SW480 (cell line): ENCODE measurements around the gene MAGEB2.
"Not testable (repeated sequence)": the region's sequence is repeated elsewhere in the genome, so short reads cannot be mapped to it uniquely, and the experiment has no call there.

Experiments
- DNase-seq: peaks from one replicate; pipeline ENCODE4 v3.0.0-alpha.2; 2016; ENCODE audit warnings: low spot score

MAGEB2 gene, protein sequence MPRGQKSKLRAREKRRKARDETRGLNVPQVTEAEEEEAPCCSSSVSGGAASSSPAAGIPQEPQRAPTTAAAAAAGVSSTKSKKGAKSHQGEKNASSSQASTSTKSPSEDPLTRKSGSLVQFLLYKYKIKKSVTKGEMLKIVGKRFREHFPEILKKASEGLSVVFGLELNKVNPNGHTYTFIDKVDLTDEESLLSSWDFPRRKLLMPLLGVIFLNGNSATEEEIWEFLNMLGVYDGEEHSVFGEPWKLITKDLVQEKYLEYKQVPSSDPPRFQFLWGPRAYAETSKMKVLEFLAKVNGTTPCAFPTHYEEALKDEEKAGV

DNA sequence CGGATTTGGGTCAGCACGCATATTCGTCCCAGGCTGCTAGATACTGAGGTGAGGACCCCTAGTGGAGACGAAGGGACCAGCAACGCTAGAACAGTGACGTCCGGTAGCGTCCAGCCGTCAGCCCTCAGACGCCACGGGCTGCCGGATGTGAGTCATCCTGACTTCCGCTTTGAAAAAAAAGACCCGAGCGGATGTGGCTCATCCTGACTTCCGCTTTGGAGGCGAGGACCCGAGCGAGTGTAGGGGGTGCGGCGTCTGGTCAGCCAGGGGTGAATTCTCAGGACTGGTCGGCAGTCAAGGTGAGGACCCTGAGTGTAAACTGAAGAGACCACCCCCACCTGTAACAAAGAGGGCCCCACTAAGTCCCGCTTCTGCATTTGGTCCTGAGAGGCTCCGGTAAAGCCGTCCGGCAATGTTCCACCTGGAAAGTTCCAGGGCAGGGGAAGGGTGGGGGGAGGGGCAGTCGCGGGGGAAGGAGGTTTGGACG, at the start of gene MAGEB2:
TSS of gene MAGEB2 (plus strand) at position 207 of the 487 bp plus-strand sequence. CDS start 3,018 bp downstream, outside the sequence.
- DNase-seq = no peak

DNA sequence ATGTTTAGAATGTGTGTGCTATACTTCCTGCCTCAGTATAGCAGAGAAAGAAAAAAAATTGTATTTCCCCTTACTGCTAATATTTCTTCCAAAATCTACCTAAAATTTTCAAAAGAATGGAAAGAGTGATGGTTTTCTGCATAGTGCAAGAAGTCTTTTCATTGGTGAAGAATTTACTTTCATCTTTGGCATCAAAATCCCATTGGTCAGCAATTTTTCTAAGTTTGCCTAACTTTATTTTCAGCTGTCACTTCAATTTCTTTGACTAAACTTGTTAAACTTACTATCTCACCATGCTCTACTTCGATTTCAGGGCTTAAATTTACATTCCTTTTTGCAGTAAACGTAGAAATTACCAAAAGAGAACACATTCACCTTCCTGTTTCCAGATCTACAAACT, 44.5 kb upstream of the MAGEB2 start:
- DNase-seq = no peak

DNA sequence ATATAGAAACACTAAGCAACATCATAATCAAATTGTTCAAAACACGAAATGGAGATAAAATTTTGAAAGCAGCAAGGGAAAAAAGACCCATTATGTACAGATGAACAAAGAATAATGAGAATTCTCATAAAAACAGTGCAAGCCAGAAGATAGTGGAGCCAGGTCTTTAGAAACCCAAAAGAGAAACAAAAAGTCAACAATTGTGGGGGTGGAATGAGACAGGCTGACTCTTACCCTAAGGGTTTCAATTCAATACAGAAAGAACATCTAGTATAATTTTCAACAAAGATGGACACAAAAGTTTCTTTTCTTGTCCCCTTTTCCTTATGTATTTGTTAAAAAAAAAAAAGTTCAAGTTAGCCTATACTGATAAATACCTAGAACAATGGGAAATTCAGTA, 34.0 kb upstream of the MAGEB2 start:
- no peak for DNase-seq

GRCh38 chrX:30183554-30183953, 31.8 kb upstream of the MAGEB2 start:
- DNase-seq = no peak

- no peak for DNase-seq
Observed at GRCh38 chrX:30190426-30190825, 24.9 kb upstream of the MAGEB2 start.

DNA sequence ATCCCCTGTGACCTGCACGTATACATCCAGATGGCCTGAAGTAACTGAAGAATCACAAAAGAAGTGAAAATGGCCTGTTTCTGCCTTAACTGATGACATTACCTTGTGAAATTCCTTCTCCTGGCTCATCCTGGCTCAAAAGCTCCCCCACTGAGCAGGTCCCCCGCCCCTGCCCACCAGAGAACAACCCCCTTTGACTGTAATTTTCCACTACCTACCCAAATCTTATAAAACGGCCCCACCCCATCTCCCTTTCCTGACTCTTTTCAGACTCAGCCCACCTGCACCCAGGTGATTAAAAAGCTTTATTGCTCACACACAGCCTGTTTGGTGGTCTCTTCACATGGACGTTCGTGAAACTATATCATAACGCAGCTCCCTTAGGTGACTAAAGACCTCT, 21.5 kb upstream of the MAGEB2 start:
- not testable (repeated sequence) for DNase-seq

DNA sequence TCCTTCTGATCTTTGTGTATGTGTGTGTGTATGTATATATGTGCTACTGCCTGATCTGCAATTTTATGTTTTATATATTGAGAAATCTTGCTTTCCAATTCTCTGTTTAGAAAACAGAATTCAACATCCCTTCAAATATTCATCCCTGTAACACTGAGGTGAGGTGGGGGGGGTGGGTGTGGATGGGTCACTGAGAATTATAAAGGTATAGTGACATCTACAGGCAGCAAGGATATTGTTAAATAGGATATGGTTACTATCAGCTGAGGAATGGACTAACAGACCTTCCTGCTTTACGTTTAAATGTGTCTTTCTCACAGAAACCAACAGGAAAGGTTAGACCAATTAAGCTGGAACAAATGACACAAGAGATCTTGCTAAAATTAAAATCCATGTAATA, 19.0 kb upstream of the MAGEB2 start:
- DNase-seq = peak; percentile 45

GRCh38 chrX:30212172-30212571, 3.2 kb upstream of the MAGEB2 start:
- DNase-seq = peak; percentile 0

GRCh38 chrX:30217465-30217864, 2.1 kb downstream of the MAGEB2 start:
- DNase-seq = no peak

DNA sequence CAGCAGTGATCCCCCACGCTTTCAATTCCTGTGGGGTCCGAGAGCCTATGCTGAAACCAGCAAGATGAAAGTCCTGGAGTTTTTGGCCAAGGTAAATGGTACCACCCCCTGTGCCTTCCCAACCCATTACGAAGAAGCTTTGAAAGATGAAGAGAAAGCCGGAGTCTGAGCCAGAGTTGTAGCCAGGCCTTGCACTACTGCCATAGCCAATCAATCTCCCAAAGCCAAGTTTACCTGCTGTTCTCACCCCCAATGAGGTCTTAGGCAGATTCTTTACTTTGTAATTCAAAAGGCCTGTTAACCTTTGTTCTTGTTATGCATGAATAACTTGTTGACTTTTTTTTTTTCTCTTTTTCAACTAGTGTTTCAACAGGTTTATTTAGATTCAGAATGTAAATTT, 4.0 kb downstream of the MAGEB2 start:
- DNase-seq = no peak

GRCh38 chrX:30220661-30221060, 5.3 kb downstream of the MAGEB2 start:
- DNase-seq = no peak

GRCh38 chrX:30224536-30224935, 9.2 kb downstream of the MAGEB2 start:
- no peak for DNase-seq

DNA sequence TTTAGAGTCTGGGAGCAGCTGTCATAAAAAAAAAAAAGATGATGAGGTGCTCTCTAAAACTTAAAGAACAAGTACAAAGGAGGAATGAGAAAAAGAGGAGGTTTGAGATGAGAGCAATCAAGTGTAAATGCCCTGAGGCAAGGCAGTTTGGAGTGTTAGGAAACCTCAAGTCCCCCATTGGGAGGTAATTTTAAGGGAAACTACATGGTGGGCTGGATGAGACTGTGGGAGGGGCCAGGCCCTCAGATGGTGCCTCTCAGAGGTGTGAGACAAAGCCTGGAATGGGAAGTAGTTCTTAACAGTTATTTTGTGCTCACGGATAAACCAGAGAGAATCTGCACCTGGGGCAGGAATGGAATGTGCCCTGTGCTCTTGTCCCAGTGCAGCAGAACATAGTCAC, 13.2 kb downstream of the MAGEB2 start:
- DNase-seq = no peak

DNA sequence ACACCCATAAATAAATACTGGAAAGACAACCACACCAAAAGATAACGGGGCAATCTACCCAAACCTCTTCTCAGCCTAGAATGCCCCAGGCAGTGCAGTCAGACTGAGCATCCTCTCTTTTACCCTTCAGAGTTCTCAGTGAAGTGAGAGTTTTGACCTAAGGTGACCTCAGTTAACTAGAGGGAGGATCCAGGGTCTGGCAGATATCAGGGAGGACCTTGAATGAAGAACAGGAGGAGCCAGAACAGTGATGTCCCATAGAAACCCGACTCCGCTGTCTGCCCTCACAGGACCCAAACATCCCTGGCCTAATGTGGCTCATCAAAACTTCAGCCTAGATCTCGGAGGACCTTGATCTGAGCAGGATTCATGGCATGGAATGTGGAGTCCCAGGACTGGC, 15.0 kb downstream of the MAGEB2 start, which contains the start of gene MAGEB3:
TSS of gene MAGEB3 (plus strand) at position 263 of the 400 bp plus-strand sequence. CDS start 5,268 bp downstream, outside the sequence.
- DNase-seq = no peak

DNA sequence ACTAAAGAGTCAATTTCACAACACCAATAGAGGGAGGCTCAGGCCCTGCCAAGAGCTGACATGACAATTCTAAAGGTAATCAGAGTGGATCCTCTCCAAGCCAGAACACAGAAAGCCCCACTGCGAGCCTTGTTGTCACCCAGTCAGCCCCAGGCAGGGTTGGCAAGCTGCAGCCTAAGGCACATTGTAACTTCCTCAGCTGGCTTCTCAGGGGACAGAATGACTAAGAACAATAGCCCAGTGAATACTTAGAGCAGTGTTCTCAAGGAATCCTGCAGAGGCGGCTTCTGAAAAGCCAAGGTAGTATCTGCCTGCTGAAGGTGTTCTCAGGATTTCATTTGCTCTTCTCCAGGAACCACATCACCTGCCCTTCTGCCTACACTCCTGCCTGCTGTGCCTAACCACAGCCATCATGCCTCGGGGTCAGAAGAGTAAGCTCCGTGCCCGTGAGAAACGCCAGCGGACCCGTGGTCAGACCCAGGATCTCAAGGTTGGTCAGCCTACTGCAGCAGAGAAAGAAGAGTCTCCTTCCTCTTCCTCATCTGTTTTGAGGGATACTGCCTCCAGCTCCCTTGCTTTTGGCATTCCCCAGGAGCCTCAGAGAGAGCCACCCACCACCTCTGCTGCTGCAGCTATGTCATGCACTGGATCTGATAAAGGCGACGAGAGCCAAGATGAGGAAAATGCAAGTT, 26.5 kb downstream of the MAGEB2 start, which contains the start of gene MAGEB4:
TSS of gene MAGEB4 (plus strand) at position 277 of the 692 bp plus-strand sequence. CDS start at position 413, 136 bp downstream.
- DNase-seq = no peak

DNA sequence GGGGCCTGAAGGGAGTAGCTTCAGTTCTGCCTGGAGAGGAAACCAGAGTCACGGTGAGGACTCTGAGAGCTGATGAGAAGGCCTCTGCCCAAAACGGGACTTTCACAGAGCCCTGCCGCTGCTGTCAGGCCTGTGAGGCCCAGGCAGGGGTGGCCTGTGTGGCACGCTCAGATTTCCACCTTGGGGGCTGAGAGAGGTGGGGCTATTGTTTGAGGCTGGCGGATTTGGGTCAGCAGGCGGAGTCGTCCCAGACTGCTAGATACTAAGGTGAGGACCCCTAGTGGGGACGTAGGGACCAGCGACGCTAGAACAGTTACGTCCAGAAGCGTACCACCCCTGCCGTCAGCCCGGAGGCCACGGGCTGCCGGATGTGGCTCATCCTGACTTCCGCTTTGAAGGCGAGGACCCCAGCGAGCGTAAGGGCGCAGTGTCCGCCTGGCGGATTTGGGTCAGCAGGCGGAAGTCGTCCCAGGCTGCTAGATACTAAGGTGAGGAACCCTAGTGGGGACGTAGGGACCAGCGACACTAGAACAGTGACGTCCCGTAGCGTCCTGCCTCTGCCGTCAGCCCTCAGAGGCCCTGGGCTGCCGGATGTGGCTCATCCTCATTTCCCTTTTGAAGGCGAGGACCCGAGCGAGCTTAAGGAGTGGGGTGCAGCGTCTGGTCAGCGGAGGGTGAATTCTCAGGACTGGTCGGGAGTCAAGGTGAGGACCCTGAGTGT, 31.6 kb downstream of the MAGEB2 start, which contains the start of gene MAGEB1:
TSS of gene MAGEB1 (plus strand) at position 378 of the 721 bp plus-strand sequence. CDS start 3,348 bp downstream, outside the sequence.
- DNase-seq = no peak

GRCh38 chrX:30248854-30249253, 33.5 kb downstream of the MAGEB2 start:
- DNase-seq = no peak

GRCh38 chrX:30253257-30253656, 37.9 kb downstream of the MAGEB2 start:
- no peak for DNase-seq

DNA sequence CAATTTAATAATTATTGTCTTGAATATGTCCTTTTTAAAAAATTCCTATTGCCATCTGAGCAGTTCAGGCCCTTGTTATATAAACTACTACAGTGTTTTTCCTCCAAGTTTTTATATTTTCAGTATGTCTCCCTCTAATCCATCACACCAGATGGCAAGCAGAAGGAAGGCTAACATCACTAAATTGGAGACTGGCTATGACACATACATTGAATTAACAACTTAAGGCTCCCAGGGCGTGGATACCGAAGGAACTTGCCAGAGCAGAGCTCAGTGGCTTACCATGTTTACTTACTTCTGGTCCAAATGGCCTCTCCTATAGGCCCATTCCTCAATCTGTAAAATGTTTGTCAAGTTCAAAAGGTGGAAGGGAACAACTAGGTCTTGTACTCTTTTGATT, 44.6 kb downstream of the MAGEB2 start:
- DNase-seq = no peak

- no peak for DNase-seq
Observed at GRCh38 chrX:30261012-30261411, 45.6 kb downstream of the MAGEB2 start.

- DNase-seq = no peak
Observed at GRCh38 chrX:30262763-30263162, 47.4 kb downstream of the MAGEB2 start.
